Superior temporal gyrus (tissue), 1 donor: Measurements from ENCODE around the gene CXCL11.
"Not testable (repeated sequence)": the region's sequence is repeated elsewhere in the genome, so short reads cannot be mapped to it uniquely, and the experiment has no call there.

Experiments used
- DNase-seq: peaks from one replicate; pipeline ENCODE4 v3.0.0-alpha.2; 2016; ENCODE audit errors: extremely low spot score

The CXCL11 gene

DNA sequence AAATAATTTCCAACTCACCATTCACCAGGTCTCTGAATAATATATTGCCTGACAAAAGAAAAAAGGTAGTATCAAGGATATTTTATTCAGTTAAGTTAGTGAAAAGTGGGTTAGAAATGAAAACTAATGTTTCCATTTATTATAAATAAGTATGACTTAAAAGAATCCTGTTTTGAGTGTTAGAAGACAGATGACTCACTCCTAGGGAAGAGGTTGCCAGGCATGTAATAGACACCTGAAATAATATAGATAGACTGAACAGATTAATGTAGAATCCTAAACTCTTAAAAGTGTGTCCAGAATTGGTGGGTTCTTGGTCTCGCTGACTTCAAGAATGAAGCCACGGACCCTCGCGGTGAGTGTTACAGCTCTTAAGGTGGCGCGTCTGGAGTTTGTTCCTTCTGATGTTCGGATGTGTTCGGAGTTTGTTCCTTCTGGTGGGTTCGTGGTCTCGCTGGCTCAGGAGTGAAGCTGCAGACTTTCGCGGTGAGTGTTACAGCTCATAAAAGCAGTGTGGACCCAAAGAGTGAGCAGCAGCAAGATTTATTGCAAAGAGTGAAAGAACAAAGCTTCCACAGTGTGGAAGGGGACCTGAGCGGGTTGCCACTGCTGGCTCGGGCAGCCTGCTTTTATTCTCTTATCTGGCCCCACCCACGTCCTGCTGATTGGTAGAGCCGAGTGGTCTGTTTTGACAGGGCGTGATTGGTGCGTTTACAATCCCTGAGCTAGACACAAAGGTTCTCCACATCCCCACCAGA is 6.5 kb upstream of the CXCL11 start:
- DNase-seq = not testable (repeated sequence)

DNA sequence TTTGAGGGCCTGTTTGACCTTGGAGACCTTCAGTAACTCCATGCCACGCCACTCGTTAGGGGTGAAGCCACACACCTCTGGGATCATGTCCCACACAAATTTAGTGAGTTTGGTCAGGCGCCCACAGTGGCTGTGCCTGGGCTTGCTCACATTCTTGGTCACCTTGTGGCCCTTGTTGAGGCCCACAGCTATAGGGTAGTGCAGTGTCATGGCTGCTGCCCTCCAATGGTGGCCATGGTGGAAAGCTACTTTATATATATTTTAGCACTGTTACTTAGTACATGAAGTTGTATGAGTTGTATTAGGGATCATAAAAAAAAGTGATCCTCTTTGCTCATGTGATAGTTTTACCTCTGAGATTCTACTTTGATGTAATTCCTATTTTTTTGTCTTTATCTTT is 985 bp upstream of the CXCL11 start:
- no peak for DNase-seq

DNA sequence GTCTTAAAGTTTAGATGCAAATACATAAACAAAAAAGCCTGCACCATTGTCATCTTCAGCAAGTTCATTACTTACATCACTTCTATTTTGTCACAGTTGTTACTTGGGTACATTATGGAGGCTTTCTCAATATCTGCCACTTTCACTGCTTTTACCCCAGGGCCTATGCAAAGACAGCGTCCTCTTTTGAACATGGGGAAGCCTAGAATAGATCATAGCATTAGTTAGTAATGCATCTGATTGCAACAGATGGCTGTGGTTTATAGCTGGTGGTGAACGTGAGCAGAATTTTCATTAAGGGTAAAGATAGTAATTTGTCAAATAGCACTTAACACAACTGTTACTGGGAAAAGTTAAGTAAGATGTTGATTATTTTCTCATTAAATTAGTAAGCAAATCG is 729 bp downstream of the CXCL11 start:
- no peak for DNase-seq

- no peak for DNase-seq
Observed at GRCh38 chr4:76029300-76029699, 6.6 kb downstream of the CXCL11 start.

DNA sequence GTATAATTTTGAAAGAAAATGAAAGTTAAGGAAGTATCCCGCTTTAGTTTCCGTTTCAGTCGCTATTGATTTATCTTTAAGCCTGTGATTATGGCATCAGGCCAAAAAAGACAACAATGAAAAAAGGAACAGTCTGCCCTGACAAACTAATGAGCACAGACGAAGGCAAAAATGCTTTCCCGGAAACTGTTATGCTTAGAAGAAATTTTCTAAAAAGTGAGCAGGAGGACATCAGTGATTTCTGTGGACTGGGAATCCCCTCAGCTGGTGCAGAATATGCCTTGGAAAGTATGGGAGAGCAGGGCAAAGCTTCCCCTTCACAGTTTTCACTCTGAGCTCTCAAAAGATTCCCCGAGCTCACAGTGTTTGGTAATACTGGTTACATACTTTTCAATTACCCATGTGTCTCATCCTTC is 7.5 kb downstream of the CXCL11 start:
- DNase-seq = no peak

- DNase-seq = no peak
Observed at GRCh38 chr4:76024065-76024464, 11.8 kb downstream of the CXCL11 start.

- DNase-seq = no peak
Observed at GRCh38 chr4:76023389-76023788, 12.5 kb downstream of the CXCL11 start, which contains the start of gene CXCL10. CXCL10 (minus strand) TSS chr4:76023497; CDS start chr4:76023431, 66 bp downstream.

DNA sequence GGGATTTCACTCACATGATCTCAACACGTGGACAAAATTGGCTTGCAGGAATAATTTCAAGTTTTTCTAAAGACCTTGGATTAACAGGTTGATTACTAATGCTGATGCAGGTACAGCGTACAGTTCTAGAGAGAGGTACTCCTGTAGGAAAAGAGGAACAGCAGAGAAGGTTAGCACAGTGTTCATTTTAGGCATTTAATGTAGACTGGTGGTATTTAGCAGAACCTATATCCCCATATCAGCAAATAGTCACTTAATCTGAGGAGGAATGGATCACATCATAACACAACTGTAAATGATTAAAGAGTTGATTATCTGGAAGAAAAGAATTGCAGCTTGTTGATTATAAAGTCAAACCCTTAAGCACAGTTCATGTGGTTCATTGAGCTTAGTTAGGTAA is 13.2 kb downstream of the CXCL11 start:
- no peak for DNase-seq

DNA sequence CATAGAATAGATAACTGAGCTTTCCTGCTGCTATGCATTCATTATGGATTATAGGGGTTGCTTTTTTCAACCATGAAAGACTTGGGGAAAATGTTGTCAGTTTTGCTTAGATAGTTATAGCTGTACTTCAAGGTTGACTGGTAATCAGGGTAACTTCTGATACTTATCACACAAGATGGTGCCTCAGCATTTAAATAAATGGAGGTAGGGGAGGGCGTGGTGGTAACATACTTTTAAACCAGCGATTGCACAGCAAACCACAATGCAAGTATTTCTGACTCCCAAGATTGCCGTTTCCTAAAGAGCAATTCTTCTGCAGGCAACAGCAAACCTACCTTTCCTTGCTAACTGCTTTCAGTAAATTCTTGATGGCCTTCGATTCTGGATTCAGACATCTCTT is 13.8 kb downstream of the CXCL11 start:
- no peak for DNase-seq

DNA sequence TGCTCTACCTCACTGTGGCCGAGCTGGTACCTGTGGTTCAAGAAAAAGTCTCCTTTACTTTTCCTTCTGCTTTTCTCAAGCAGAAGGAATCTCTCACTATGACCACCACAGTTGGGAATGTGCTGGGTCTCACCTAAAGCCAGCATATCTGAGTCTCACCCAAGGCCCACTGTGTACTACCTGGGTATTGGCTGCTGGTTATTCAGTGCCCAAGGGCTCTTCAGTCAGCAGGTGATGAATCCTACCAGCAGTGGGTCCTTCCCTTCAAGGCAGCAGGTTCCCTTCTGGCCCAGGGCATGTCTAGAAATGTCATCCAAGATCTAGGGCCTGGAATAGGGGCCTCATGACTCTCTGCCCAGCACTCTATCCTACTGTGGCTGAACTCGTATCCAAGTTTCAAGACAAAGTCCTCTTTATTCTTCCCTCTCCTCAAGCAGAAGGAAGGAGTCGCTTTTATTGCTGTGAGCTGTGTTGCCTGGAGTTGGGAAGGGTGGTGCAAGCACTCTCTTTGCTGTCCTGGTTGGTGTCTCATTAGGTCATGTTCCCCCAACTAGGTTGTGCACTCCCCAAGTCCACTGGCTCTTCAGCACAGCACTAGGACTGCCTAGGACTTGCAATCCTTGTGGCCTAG is 18.7 kb downstream of the CXCL11 start:
- no peak for DNase-seq

DNA sequence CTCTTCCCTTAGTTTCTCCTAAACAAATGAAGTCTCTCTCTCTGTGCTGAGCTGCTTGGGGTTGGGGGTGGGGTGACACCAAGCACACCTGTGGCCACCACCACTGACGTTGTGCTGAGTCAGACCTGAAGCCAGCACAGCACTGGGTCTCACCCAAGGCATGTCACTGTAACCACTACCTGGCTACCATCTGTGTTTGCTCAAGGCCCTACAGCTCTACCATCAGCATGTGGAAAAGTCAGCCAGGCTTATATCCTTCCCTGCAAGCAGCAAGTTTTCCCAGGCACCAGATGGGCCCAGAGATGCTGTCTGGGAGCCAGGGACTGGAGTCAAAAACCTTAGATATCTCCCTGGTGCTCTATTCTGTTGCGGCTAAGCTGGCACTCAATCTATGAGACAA is 19.5 kb downstream of the CXCL11 start:
- no peak for DNase-seq

DNA sequence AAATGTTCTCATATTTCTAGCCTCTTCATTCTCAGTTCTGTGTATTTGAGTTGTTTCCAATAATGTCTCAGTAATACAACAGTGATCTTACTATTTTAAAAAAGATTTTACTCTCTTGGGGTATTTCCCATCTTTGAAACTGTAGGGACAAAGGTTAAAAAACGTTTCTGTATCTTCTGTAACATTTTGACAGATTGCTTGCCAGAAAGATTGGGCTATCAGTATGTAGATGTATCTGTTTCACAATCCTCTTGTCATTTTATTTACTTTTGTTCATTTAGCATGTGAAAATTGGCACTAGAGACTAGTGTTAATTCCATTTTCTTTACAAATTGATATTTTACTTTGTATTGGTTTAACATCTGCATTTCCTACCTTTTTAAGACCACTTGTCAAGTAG is 22.3 kb downstream of the CXCL11 start:
- no peak for DNase-seq

DNA sequence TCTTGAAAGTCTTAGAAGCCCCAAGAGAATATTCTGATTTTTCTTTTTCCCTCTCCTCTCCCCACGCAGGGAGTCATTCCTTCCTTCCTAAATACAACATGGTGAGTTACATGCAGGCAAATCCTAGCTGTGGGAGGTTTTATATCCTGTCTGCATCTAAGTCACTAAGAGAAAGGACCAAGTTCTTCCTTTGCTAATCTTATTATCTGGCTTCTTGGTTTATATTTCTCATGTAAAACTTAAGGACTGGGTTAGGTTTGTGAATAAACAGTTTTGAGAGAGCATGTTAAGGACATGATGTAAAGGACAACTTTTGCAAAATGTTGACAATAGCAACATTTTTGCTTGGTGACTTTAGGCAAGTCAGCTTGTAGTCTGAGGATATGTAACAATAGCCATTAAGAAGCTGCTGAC is 23.5 kb downstream of the CXCL11 start:
- no peak for DNase-seq

- peak; percentile 42 for DNase-seq
Observed at GRCh38 chr4:76011700-76012387, 24.0 kb downstream of the CXCL11 start.

GRCh38 chr4:76011018-76011670 is 24.7 kb downstream of the CXCL11 start:
- no peak for DNase-seq

DNA sequence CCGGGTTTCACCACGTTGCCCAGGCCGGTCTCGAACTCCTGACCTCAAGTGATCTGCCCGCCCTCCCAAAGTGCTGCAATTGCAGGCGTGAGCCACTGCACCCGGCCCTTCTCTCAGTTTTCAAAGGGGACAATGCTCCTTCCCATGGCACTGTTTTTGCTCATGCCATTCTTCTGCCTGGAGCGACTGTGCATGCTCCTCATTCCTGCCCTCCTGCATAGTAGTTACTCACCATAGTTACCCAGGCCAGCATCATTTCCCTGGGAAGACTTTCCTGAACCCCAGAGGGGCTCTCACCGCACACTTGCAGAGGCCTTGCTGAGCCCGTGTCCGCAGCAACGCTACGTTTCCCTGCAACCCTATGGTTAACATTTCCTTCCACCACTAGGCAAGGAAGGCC is 25.3 kb downstream of the CXCL11 start:
- no peak for DNase-seq

- no peak for DNase-seq
Observed at GRCh38 chr4:76009311-76009710, 26.6 kb downstream of the CXCL11 start.

DNA sequence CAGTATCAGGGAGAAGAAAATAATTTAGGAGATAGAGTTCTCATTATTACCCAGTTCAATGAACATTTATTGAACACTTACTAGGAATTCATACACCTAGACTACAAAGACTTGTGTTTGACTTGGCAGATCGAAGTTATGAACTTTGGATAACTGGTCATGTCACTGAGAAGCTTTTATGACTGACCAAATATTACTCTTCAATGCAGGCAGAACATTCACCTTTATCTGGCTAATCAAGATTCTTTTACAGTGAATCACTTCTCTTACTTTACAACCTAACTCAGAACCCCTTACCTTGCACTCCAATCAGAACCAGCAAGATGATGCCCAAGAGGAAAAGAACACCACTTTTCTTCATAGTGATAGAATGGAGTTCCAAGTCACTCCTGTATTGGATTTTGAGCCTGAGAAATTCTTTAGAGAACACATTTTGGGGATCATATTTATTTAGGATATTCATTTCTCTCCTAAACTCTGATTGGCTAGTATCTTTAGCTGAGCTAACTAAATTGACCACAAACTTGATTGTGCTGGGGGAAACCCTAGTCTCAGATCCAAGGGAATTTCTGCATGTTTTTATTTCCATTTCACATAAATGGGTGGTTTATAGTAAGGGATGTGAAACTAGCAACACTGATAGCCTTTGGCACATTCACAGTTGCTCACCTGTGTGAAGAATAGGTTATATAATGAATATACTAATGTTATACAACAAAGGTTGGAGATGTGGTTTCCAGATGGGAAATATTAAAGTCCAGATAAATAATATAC is 28.6 kb downstream of the CXCL11 start, which contains the start of gene CXCL9:
Gene CXCL9 (minus strand): TSS at position 421 of the 774 bp plus-strand sequence. CDS start 60 bp downstream, at position 361.
- DNase-seq = no peak

DNA sequence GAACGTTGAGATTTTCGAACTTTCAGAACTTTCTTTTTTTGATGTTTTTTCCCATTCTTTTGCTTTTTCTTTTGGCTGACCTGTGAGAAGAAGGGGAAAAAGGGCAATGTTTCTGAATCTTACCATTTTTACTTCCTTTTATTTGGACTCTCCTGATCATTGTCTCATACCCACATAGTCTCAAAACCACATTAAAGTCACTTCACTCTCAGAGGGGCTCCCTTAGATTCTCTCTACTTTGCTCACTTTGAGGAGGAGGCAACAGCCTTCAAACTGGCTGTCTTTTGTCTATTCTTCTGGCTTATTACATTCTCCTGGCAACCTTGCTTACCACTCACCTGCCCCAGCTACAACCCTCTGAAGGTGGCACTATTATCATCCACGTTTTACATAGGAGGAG is 32.2 kb downstream of the CXCL11 start:
- no peak for DNase-seq

DNA sequence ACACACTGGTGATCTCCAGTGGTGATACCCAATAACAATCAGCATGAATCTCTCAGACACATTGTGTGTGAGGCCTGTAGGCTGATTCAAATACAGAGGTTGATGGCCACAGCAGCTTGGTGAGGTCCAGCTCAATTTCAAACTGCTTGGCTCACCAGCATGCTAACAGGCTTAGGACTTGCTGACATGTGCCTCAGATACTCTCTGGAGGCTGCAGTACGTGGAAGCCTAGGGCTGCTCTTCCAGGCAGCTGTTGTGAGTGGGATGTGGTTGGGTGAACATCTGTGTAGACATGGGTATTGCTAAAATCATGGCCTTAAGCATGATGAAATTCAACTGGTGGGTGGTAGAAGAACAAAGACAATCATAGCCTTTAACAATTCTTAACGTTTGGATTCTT is 32.8 kb downstream of the CXCL11 start:
- DNase-seq = no peak

DNA sequence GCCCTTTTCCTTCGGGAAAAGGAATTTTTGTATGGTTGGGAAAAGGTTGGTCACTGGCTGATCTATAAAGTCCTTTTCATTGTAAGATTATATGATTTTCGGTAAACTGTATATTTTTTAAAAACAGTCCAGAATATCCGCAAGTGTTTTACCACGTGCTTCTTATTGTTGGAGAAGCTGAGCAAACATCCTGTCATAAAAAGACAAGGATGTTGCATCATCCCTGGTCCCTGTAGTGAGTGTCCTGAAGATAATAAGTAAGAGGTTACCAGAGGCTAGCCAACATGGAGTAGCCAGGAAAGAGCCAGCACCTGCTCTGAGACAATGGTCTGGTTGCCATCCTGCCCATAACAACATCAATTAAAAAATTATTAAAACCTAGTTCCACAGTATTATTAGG is 33.7 kb downstream of the CXCL11 start:
- no peak for DNase-seq
